Retina (tissue), 1 donor: ENCODE data around the gene NTMT1.

Experiments used
- DNase-seq: peaks from one replicate; pipeline ENCODE4 v3.0.0-alpha.2; 2016

The NTMT1 gene

GRCh38 chr9:129637673-129638439, 11.9 kb downstream of the NTMT1 start:
- DNase-seq: no peak

GRCh38 chr9:129639034-129639630, 13.2 kb downstream of the NTMT1 start:
- DNase-seq: no peak

GRCh38 chr9:129639756-129640085, 13.8 kb downstream of the NTMT1 start:
- DNase-seq: no peak

- DNase-seq: no peak
These were observed 14.3 kb downstream of the NTMT1 start for GRCh38 chr9:129640086-129640870.

- no peak for DNase-seq
These were observed 15.1 kb downstream of the NTMT1 start for GRCh38 chr9:129640871-129641749.

GRCh38 chr9:129641750-129642585, 16.0 kb downstream of the NTMT1 start, which contains the start of gene ASB6:
ASB6 (minus strand) TSS chr9:129642151; CDS start chr9:129641999, 152 bp downstream.
- peak; percentile 99 for DNase-seq

- no peak for DNase-seq
These were observed 17.7 kb downstream of the NTMT1 start for GRCh38 chr9:129643706-129644105.

GRCh38 chr9:129644365-129644764, 18.4 kb downstream of the NTMT1 start:
- DNase-seq: no peak

- DNase-seq: no peak
These were observed 18.9 kb downstream of the NTMT1 start for GRCh38 chr9:129644902-129645301.

GRCh38 chr9:129646252-129646651, 20.3 kb downstream of the NTMT1 start:
- DNase-seq: no peak

GRCh38 chr9:129646654-129647053, 20.7 kb downstream of the NTMT1 start:
- DNase-seq: no peak

GRCh38 chr9:129647635-129648034, 21.7 kb downstream of the NTMT1 start:
- DNase-seq: no peak

GRCh38 chr9:129648092-129648763, 22.3 kb downstream of the NTMT1 start:
- DNase-seq: no peak

GRCh38 chr9:129648764-129649115, 22.8 kb downstream of the NTMT1 start:
- no peak for DNase-seq

GRCh38 chr9:129649726-129650679, 24.0 kb downstream of the NTMT1 start:
- DNase-seq: no peak

- DNase-seq: no peak
These were observed 24.8 kb downstream of the NTMT1 start for GRCh38 chr9:129650680-129651235.

- no peak for DNase-seq
These were observed 28.0 kb downstream of the NTMT1 start for GRCh38 chr9:129653823-129654553.

GRCh38 chr9:129654554-129655040, 28.6 kb downstream of the NTMT1 start:
- DNase-seq: no peak

- no peak for DNase-seq
These were observed 29.2 kb downstream of the NTMT1 start for GRCh38 chr9:129655154-129655553.
